ENCODE data around the gene MAP6.

MAP6 gene

GRCh38 chr11:75632450-75632849, 36.4 kb downstream of the MAP6 start:
- Mint-ChIP-seq H3K4me3 (no peak overlapping the region), H3K36me3 (ENCODE audit: low read depth) (no peaks in the 10 kb centered on the region), H3K4me1 (ENCODE audit: low read depth) (peaks cover 15% of the 10 kb centered on the region), H3K27me3 (peaks cover 57% of the 10 kb centered on the region), H3K27ac (no peak overlapping the region), H3K9me3 (no peaks in the 10 kb centered on the region)
- intact Hi-C loops (cut with micrococcal nuclease), result no loop called here

DNA sequence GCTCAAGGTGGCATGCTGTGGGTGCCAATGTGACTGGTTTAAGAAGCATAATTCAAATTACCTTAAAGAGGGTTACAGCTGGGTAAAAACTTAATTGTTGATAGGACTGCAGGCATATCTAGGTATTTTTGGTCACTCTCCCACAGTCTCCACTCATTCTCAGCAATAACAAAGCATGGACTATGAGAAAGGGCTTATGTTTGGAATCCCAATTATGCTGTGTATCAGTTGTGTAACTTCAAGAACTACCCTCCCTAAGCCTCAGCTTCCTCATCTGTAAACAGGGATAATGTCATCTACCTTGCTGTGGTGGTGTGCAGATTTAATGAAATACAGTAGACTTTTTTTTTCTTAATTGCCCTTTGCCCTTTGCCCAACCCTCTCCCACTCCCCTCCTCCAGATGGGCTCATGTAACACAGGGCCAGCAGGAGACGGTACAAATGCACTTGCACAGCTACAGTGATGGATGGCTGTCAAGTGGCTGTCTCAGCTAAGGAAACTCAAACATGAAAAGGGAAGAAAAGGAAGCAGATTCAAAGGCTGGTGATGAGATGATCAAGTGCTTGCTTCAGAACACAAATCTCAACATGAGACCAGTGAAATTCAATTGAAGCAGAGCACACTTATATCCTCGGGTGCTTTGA, 37.6 kb downstream of the MAP6 start:
- peaks cover 19% of the 10 kb centered on the region for H3K4me1 Mint-ChIP-seq (ENCODE audit: low read depth)

DNA sequence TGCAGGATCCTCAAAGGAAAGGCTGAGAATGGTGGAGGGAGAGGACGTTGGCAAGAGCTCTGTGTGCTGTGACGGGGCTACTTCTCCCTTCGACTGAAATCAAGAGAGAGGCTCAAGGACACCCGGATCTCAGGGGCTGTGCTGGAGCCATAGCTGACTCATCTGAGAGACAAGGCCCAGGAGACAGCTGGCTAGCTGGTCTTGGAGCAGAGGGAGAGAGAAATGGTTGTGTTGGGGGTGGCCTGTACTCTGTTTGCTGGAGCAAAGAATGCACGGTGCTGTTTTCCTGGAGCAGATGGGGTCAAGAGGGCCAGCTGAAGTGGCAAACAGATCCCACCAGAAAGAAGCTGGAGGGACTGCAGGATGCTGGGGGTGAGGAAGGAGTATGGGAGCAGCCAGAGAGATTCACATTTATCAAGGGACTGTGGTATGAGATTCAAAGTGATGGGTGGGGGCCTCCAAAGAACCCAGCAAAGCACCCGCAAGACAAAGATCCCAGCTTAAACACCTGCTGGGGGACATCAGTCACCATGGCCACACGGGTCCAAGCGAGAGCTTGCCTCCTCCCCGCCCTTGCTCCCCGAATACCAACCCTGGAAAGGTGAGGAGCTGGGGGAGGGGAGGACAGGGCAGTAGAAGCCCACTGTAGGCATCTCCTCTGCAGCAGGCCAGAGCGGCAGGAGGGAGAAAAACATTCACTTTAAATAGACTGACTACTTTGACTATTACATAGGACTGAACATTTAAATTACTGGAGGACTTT, 40.8 kb downstream of the MAP6 start:
- H3K4me1 Mint-ChIP-seq (ENCODE audit: low read depth), result peaks cover 19% of the 10 kb centered on the region
- no peaks in the 10 kb centered on the region for H3K9me3 Mint-ChIP-seq
- peak overlapping the region; percentile 26 for H3K27ac Mint-ChIP-seq
- intact Hi-C loops (cut with micrococcal nuclease), result no loop called here
- H3K4me3 Mint-ChIP-seq, result no peak overlapping the region
- peaks cover 28% of the 10 kb centered on the region for H3K27me3 Mint-ChIP-seq
- H3K36me3 Mint-ChIP-seq (ENCODE audit: low read depth), result no peaks in the 10 kb centered on the region

More for the DNA sequence above, 37.6 kb downstream of the MAP6 start:
- Mint-ChIP-seq H3K36me3 (ENCODE audit: low read depth) (no peaks in the 10 kb centered on the region), H3K27me3 (peaks cover 48% of the 10 kb centered on the region), H3K9me3 (no peaks in the 10 kb centered on the region), H3K4me3 (no peak overlapping the region), H3K27ac (no peak overlapping the region)
- intact Hi-C loops (cut with micrococcal nuclease), result no loop called here

- intact Hi-C loops (cut with micrococcal nuclease), result no loop called here
- Mint-ChIP-seq H3K9me3 (no peaks in the 10 kb centered on the region), H3K36me3 (ENCODE audit: low read depth) (no peaks in the 10 kb centered on the region), H3K4me3 (no peak overlapping the region), H3K27me3 (peaks cover 25% of the 10 kb centered on the region), H3K27ac (no peak overlapping the region), H3K4me1 (ENCODE audit: low read depth) (peaks cover 19% of the 10 kb centered on the region)
Observed at GRCh38 chr11:75626889-75627529, 41.8 kb downstream of the MAP6 start.

DNA sequence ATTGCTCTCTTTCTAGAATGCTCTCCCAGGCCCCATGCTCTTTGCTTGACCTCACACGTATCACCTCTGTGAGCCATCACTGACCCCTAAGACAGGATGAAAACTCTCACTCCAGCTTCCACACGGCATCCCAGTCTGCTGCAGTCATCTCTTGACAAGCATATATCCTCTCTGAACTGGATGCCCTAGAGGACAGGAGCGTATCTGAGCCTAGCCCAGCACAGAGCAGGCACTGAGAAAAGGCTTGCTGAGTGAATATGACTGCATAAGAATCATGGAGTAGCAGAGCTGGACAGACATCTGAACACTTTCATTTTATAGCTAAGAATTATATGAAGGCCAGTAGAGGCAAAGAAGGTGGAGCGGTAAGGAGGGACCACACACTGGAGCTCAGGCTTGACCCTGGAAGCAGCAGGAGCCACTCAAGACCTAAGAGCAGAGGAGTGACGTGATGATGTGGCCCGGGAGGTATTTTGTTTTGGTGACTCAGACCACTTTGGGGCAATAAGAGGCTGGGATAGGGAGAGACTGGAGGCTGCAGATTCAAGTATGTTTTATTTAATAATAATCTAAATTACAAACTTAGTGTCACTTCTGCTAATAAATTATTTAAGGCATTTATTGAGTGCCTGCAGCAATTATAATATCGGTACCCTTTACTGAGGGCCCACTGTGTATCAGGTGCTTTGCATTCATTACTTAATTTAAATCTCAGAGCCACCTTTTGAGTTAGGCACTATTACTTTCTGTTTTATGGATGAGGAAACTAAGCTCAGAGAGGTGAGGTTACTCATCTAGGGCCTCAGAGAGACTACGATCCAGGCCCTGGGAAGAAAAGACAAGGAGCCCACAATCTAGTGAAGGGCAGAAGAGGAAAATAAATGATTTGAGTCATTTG, 42.6 kb downstream of the MAP6 start:
- Mint-ChIP-seq H3K36me3 (ENCODE audit: low read depth) (no peaks in the 10 kb centered on the region), H3K4me1 (ENCODE audit: low read depth) (peaks cover 19% of the 10 kb centered on the region), H3K27me3 (peaks cover 22% of the 10 kb centered on the region), H3K4me3 (no peak overlapping the region), H3K27ac (no peak overlapping the region), H3K9me3 (no peaks in the 10 kb centered on the region)
- intact Hi-C loops (cut with micrococcal nuclease), result no loop called here

DNA sequence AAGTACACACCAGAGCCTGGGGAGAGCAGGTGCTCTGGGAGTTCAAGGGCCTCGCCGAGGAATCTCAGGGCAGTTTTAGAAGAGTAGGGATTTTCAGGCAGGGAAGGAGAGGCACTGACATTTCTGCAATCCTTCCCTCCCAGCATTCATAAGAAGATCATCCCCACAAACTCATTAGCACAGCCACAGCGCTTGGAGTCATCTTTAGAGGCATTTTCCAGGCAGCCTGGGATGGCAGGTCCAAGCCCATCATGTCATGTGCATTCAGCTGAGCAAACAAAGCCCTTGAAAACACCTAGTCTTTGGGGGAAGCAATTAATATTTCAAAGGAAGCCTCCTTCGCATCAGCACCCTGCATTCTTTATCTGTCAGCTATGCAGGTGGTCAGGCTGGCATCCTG, 43.8 kb downstream of the MAP6 start:
- intact Hi-C loops (cut with micrococcal nuclease), result no loop called here
- Mint-ChIP-seq H3K27ac (no peak overlapping the region), H3K36me3 (ENCODE audit: low read depth) (no peaks in the 10 kb centered on the region), H3K4me1 (ENCODE audit: low read depth) (peaks cover 17% of the 10 kb centered on the region), H3K4me3 (no peak overlapping the region), H3K27me3 (peaks cover 20% of the 10 kb centered on the region), H3K9me3 (no peaks in the 10 kb centered on the region)

DNA sequence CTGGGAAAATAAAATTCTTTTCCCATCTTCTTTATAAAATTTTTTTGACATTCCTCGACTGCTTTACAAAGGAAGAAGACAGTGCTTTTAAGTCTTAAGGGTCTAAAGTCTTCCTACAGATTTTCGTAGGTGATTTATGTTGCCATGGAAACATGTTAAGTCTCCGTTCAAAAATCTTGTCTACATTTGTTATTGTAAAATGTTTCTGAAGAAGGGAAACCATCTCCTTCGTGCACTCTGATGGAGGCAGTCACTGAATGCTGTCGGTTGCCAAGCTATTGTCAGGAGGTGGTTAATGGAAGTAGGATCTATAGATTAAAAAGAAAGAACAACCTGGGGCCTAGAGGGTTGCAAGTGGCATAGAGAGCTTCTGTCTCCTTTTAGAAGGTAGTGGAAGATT, 52.6 kb downstream of the MAP6 start:
- no peaks in the 10 kb centered on the region for H3K36me3 Mint-ChIP-seq (ENCODE audit: low read depth)
- peaks cover 16% of the 10 kb centered on the region for H3K27me3 Mint-ChIP-seq
- no peaks in the 10 kb centered on the region for H3K4me1 Mint-ChIP-seq (ENCODE audit: low read depth)
- H3K9me3 Mint-ChIP-seq, result no peaks in the 10 kb centered on the region
- intact Hi-C loops (cut with micrococcal nuclease), result no loop called here
- no peak overlapping the region for H3K27ac Mint-ChIP-seq
- no peak overlapping the region for H3K4me3 Mint-ChIP-seq

GRCh38 chr11:75615751-75616150, 53.1 kb downstream of the MAP6 start:
- Mint-ChIP-seq H3K27ac (no peak overlapping the region), H3K4me1 (ENCODE audit: low read depth) (no peaks in the 10 kb centered on the region), H3K27me3 (peaks cover 15% of the 10 kb centered on the region), H3K9me3 (no peaks in the 10 kb centered on the region), H3K36me3 (ENCODE audit: low read depth) (no peaks in the 10 kb centered on the region), H3K4me3 (no peak overlapping the region)
- intact Hi-C loops (cut with micrococcal nuclease), result no loop called here

DNA sequence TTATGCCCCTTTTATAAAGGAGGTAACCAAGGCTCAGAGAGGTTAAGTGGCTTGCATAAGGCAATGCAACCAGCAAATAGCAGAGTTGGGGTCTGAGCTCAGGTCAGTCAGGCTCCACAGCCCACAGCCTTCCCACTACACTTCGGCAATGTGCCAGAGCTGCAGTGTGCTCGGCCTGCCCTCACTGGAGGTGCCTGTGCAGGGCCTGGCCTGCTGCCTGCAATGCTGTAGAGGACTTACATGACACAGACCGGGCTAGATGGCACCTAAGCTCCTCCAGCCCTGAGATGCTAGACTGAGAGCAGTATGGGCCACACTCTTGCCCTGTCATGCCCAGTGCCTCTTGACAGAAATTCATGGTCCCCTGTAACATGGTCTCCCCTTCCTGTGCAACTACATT, 57.0 kb downstream of the MAP6 start:
- no peak overlapping the region for H3K4me3 Mint-ChIP-seq

GRCh38 chr11:75606099-75606498, 62.7 kb downstream of the MAP6 start:
- no peaks in the 10 kb centered on the region for H3K9me3 Mint-ChIP-seq
- no peaks in the 10 kb centered on the region for H3K36me3 Mint-ChIP-seq (ENCODE audit: low read depth)
- no peak overlapping the region for H3K4me3 Mint-ChIP-seq
- peaks cover 13% of the 10 kb centered on the region for H3K4me1 Mint-ChIP-seq (ENCODE audit: low read depth)
- no peak overlapping the region for H3K27ac Mint-ChIP-seq
- intact Hi-C loops (cut with micrococcal nuclease), result no loop called here
- H3K27me3 Mint-ChIP-seq, result peaks cover 35% of the 10 kb centered on the region

More for the DNA sequence above, 57.0 kb downstream of the MAP6 start:
- no peak overlapping the region for H3K27ac Mint-ChIP-seq
- H3K27me3 Mint-ChIP-seq, result peaks cover 16% of the 10 kb centered on the region
- H3K4me1 Mint-ChIP-seq (ENCODE audit: low read depth), result no peaks in the 10 kb centered on the region
- H3K36me3 Mint-ChIP-seq (ENCODE audit: low read depth), result no peaks in the 10 kb centered on the region
- no peaks in the 10 kb centered on the region for H3K9me3 Mint-ChIP-seq
- intact Hi-C loops (cut with micrococcal nuclease), result no loop called here

DNA sequence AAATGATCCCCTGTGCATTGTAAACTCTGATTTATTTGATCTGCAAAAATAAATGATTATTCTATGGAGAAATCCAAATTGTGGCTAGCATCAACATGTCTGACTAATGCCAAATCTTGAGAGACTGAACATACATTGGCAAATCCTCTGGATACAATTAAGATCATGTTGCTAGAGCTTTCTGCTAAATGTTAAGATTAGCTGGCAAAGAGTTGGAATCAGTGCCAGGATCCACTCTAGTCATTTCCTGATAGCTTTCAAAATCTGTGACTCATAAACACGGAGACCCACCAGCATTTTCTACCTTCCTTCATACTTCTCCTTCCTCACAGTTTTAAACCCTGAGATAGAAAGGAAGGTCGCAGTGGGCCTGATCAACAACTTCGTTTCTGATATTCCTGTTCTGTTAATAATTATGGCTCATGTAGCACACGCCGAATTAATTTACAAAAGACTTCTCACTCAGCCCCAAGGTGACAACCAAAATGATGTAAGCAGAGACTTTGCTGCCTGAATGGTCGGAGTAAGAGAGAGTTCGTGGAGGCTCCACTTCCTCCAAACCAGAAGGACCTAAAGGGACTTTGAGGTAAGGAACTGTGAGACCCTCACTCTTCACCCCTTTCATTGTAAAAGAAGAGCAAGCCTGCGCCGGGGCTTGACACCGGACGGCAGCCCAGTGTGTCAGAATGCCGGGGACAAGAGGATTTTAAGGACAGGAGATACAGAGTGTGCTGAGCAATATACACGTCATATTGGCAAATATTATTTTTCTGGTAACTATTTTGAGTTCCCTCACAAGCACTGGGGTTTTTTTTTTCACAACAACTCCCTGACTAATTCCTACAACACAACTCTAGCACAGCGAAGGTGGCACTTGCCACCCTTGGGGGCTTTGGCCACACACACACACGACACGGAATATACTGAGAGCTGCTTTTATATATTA, 64.8 kb downstream of the MAP6 start:
- Mint-ChIP-seq H3K4me3 (no peak overlapping the region), H3K27me3 (peaks cover 31% of the 10 kb centered on the region), H3K36me3 (ENCODE audit: low read depth) (no peaks in the 10 kb centered on the region), H3K4me1 (ENCODE audit: low read depth) (peaks cover 13% of the 10 kb centered on the region), H3K9me3 (no peaks in the 10 kb centered on the region), H3K27ac (no peak overlapping the region)
- intact Hi-C loops (cut with micrococcal nuclease), result no loop called here

GRCh38 chr11:75602951-75603350, 65.9 kb downstream of the MAP6 start:
- H3K27me3 Mint-ChIP-seq, result peaks cover 34% of the 10 kb centered on the region
- no peak overlapping the region for H3K27ac Mint-ChIP-seq
- H3K4me1 Mint-ChIP-seq (ENCODE audit: low read depth), result peaks cover 13% of the 10 kb centered on the region
- no peaks in the 10 kb centered on the region for H3K9me3 Mint-ChIP-seq
- intact Hi-C loops (cut with micrococcal nuclease), result no loop called here
- H3K36me3 Mint-ChIP-seq (ENCODE audit: low read depth), result no peaks in the 10 kb centered on the region
- no peak overlapping the region for H3K4me3 Mint-ChIP-seq

GRCh38 chr11:75601494-75601893, 67.3 kb downstream of the MAP6 start:
- H3K4me1 Mint-ChIP-seq (ENCODE audit: low read depth), result peaks cover 13% of the 10 kb centered on the region
- H3K27me3 Mint-ChIP-seq, result peaks cover 29% of the 10 kb centered on the region
- no peaks in the 10 kb centered on the region for H3K9me3 Mint-ChIP-seq
- no peak overlapping the region for H3K27ac Mint-ChIP-seq
- intact Hi-C loops (cut with micrococcal nuclease), result no loop called here
- H3K4me3 Mint-ChIP-seq, result no peak overlapping the region
- H3K36me3 Mint-ChIP-seq (ENCODE audit: low read depth), result no peaks in the 10 kb centered on the region
